Measurements from ENCODE around the gene ATP11C. TPM values are rescaled to one million over a fixed set of nuclear protein-coding genes. Genes with fewer than 3 reads are reported as not detected.

ATP11C gene
- total and polyA plus RNA-seq, 2 experiments from 2014 or later = 44.0 to 90.7 TPM

DNA sequence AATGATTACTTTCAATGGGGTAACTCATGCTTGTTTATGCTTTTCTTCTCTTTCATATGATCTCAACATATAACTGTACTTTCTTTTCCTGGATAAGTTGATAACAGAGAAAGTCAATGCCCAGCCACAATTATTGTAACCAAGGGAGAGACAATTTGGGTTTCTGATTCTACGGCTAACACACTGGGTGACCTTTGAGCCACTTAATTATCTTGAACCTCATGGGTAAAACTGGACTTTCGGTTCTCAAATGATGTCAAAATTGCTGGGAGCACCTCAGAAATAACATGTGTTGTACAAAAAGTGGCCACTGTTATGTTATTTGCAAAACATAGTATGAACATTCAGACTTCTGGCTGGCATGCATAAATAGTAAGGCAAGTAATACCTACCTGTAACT is 145.3 kb downstream of the ATP11C start:
- no peaks in the 10 kb centered on the region for H4K20me1 ChIP-seq (replicated peaks; ENCODE audit: insufficient read depth)
- H3F3A ChIP-seq (replicated peaks; ENCODE audit: low read depth) = no peaks in the 10 kb centered on the region
- H3K27ac ChIP-seq (ENCODE audit: low read depth) = no peak overlapping the region
- no peak for ATAC-seq
- no peak for DNase-seq (ENCODE audit: low spot score)
- no peaks in the 10 kb centered on the region for H3K27me3 ChIP-seq (ENCODE audit: insufficient read depth)
- no peaks in the 10 kb centered on the region for H3K9me3 Mint-ChIP-seq
- H3K27me3 Mint-ChIP-seq (ENCODE audit: insufficient read depth, low read depth, poor library complexity) = peaks cover 2% of the 10 kb centered on the region
- TF ChIP-seq POLR2AphosphoS5 (IDR thresholded peaks at IDR 0.05; ENCODE audit: low read depth) (no peak), STAT1 (IDR thresholded peaks at IDR 0.05; ENCODE audit: unreplicated experiment) (no peak), EZH2 (IDR thresholded peaks at IDR 0.05; ENCODE audit: low read depth, unreplicated experiment) (no peak), EZH2phosphoT487 (IDR thresholded peaks at IDR 0.05; ENCODE audit: unreplicated experiment) (no peak), CREB1 (CRISPR knock-in tag; IDR thresholded peaks at IDR 0.05; ENCODE audit: low read depth) (no peak), JUNB (IDR thresholded peaks at IDR 0.05; ENCODE audit: unreplicated experiment) (no peak), NANOG (IDR thresholded peaks at IDR 0.05; ENCODE audit: borderline replicate concordance) (no peak), ZNF331 (CRISPR knock-in tag; IDR thresholded peaks at IDR 0.05; ENCODE audit: low read depth) (no peak)
- TF ChIP-seq, protein P1, sequence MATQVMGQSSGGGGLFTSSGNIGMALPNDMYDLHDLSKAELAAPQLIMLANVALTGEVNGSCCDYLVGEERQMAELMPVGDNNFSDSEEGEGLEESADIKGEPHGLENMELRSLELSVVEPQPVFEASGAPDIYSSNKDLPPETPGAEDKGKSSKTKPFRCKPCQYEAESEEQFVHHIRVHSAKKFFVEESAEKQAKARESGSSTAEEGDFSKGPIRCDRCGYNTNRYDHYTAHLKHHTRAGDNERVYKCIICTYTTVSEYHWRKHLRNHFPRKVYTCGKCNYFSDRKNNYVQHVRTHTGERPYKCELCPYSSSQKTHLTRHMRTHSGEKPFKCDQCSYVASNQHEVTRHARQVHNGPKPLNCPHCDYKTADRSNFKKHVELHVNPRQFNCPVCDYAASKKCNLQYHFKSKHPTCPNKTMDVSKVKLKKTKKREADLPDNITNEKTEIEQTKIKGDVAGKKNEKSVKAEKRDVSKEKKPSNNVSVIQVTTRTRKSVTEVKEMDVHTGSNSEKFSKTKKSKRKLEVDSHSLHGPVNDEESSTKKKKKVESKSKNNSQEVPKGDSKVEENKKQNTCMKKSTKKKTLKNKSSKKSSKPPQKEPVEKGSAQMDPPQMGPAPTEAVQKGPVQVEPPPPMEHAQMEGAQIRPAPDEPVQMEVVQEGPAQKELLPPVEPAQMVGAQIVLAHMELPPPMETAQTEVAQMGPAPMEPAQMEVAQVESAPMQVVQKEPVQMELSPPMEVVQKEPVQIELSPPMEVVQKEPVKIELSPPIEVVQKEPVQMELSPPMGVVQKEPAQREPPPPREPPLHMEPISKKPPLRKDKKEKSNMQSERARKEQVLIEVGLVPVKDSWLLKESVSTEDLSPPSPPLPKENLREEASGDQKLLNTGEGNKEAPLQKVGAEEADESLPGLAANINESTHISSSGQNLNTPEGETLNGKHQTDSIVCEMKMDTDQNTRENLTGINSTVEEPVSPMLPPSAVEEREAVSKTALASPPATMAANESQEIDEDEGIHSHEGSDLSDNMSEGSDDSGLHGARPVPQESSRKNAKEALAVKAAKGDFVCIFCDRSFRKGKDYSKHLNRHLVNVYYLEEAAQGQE (IDR thresholded peaks at IDR 0.05; ENCODE audit: unreplicated experiment) = no peak
- TF ChIP-seq, protein P2, sequence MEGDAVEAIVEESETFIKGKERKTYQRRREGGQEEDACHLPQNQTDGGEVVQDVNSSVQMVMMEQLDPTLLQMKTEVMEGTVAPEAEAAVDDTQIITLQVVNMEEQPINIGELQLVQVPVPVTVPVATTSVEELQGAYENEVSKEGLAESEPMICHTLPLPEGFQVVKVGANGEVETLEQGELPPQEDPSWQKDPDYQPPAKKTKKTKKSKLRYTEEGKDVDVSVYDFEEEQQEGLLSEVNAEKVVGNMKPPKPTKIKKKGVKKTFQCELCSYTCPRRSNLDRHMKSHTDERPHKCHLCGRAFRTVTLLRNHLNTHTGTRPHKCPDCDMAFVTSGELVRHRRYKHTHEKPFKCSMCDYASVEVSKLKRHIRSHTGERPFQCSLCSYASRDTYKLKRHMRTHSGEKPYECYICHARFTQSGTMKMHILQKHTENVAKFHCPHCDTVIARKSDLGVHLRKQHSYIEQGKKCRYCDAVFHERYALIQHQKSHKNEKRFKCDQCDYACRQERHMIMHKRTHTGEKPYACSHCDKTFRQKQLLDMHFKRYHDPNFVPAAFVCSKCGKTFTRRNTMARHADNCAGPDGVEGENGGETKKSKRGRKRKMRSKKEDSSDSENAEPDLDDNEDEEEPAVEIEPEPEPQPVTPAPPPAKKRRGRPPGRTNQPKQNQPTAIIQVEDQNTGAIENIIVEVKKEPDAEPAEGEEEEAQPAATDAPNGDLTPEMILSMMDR (conservative IDR thresholded peaks at IDR 0.05; ENCODE audit: low read depth in 2 of 2) = no peak
- peaks cover 21% of the 10 kb centered on the region; the same call in 2 of the 3 replicates for H3K36me3 Mint-ChIP-seq (ENCODE audit: low read depth)
- H3K9me2 ChIP-seq (ENCODE audit: insufficient read depth) = no peaks in the 10 kb centered on the region
- no peaks in the 10 kb centered on the region for H3K79me2 ChIP-seq (replicated peaks; ENCODE audit: insufficient read depth)
- no peak overlapping the region for H3K27ac Mint-ChIP-seq
- H2AFZ ChIP-seq = no peak overlapping the region
- no peaks in the 10 kb centered on the region for H3K4me1 Mint-ChIP-seq
- H3K4me3 Mint-ChIP-seq = no peak overlapping the region
- H3K36me3 ChIP-seq (ENCODE audit: insufficient read depth) = peaks cover 5% of the 10 kb centered on the region; the same call in 1 of the 2 replicates
- H3K4me2 ChIP-seq = no peak overlapping the region
- H3K4me3 ChIP-seq = no peak overlapping the region
- H3K4me1 ChIP-seq (ENCODE audit: insufficient read depth) = no peaks in the 10 kb centered on the region

DNA sequence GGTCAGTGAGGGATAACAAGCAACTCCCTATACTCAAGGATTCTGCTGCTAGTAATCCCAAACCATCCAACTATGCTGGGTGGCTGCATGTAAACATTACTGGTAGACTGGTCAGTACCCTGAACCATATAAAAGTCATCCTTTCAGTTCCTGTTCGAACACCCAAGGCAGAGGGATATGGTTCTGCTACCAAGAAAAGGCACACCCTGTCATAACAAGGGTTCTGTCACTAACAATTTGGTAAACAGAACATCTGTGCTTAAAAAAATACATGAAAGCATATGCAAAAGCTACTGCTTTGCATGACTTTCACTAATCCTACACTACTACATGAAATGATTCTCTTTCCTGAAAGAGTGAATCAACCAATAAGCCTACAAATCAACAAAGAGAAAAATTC is 148.0 kb downstream of the ATP11C start:
- no peak overlapping the region for H2AFZ ChIP-seq
- no peaks in the 10 kb centered on the region for H3K79me2 ChIP-seq (replicated peaks; ENCODE audit: insufficient read depth)
- no peaks in the 10 kb centered on the region for H3K4me1 Mint-ChIP-seq
- H3K36me3 Mint-ChIP-seq (ENCODE audit: low read depth) = peaks cover 33% of the 10 kb centered on the region; the same call in 2 of the 3 replicates
- no peak overlapping the region for H3K4me3 Mint-ChIP-seq
- no peak for DNase-seq (ENCODE audit: low spot score)
- H3K27ac ChIP-seq (ENCODE audit: low read depth) = no peak overlapping the region
- no peaks in the 10 kb centered on the region for H3K4me1 ChIP-seq (ENCODE audit: insufficient read depth)
- no peak overlapping the region for H3K27ac Mint-ChIP-seq
- ATAC-seq = no peak
- H4K20me1 ChIP-seq (replicated peaks; ENCODE audit: insufficient read depth) = no peaks in the 10 kb centered on the region
- no peak overlapping the region for H3K4me2 ChIP-seq
- no peaks in the 10 kb centered on the region for H3K9me3 Mint-ChIP-seq
- H3K27me3 ChIP-seq (ENCODE audit: insufficient read depth) = no peaks in the 10 kb centered on the region
- H3K27me3 Mint-ChIP-seq (ENCODE audit: insufficient read depth, low read depth, poor library complexity) = peaks cover 2% of the 10 kb centered on the region
- no peaks in the 10 kb centered on the region for H3K9me2 ChIP-seq (ENCODE audit: insufficient read depth)
- H3F3A ChIP-seq (replicated peaks; ENCODE audit: low read depth) = no peaks in the 10 kb centered on the region
- no peak overlapping the region for H3K4me3 ChIP-seq
- peaks cover 5% of the 10 kb centered on the region; the same call in 1 of the 2 replicates for H3K36me3 ChIP-seq (ENCODE audit: insufficient read depth)
- TF ChIP-seq, protein P2 (conservative IDR thresholded peaks at IDR 0.05; ENCODE audit: low read depth in 2 of 2) = no peak
- no peak for TF ChIP-seq EZH2phosphoT487 (IDR thresholded peaks at IDR 0.05; ENCODE audit: unreplicated experiment)

Data from GM23338 (cell line).